K562 (cell line): ENCODE results near the gene GPR25. TPM values are rescaled to one million over a fixed set of nuclear protein-coding genes. Genes with fewer than 3 reads are reported as not detected.
A peak's percentile ranks its signal among the peaks of the same experiment; 100 is the strongest.

Experiments used
- ARID1B ChIP-seq: fragments of 450-650 bp; IDR thresholded peaks from 2 replicates; pipeline ENCODE4 v1.6.1; 2016; ENCODE audit warnings: antibody characterized with exemption, mild to moderate bottlenecking, inconsistent platforms
- CBFA2T2 ChIP-seq: fragments of 450-650 bp; conservative IDR thresholded peaks from 2 replicates; pipeline ENCODE4 v1.6.1; 2017; ENCODE audit warnings: mild to moderate bottlenecking
- CTBP1 ChIP-seq: fragments of 450-650 bp; IDR thresholded peaks from 2 replicates; pipeline ENCODE4 v1.6.1; 2016; ENCODE audit warnings: borderline replicate concordance
- DIDO1 ChIP-seq: fragments of 450-650 bp; IDR thresholded peaks from 2 replicates; pipeline ENCODE4 v1.6.1; 2016; ENCODE audit warnings: low read depth, missing biosample characterization, missing genetic modification characterization
- ESRRA ChIP-seq: fragments of 450-650 bp; IDR thresholded peaks from 2 replicates; pipeline ENCODE4 v1.6.1; 2014; ENCODE audit warnings: low read depth, mild to moderate bottlenecking, moderate library complexity, borderline replicate concordance
- FOSL1 ChIP-seq: fragments of 200-800 bp; sonication (Bioruptor generic); conservative IDR thresholded peaks from 2 replicates; pipeline ENCODE4 v1.6.1; 2016; ENCODE audit warnings: missing genetic modification characterization, missing compliant biosample characterization
- FOXP4 ChIP-seq: sonication (generic); formaldehyde crosslinking; IDR thresholded peaks from 2 replicates; pipeline ENCODE4 v1.8.0; 2022; ENCODE audit warnings: mild to moderate bottlenecking, missing genetic modification reagents, borderline replicate concordance
- GATAD2A ChIP-seq: fragments of 450-650 bp; IDR thresholded peaks from 2 replicates; pipeline ENCODE4 v1.6.1; 2017
- GMEB1 ChIP-seq: fragments of 250-450 bp; sonication (Bioruptor Pico); IDR thresholded peaks from 2 replicates; pipeline ENCODE4 v1.4.0; 2020; ENCODE audit warnings: mild to moderate bottlenecking
- HBP1 ChIP-seq: fragments of 450-650 bp; formaldehyde crosslinking; IDR thresholded peaks from 2 replicates; pipeline ENCODE4 v1.4.0; 2022; ENCODE audit warnings: missing genetic modification characterization
- HSF4 ChIP-seq: fragments of 250-450 bp; sonication (Bioruptor Pico); IDR thresholded peaks from 2 replicates; pipeline ENCODE4 v2.1.2; 2022; ENCODE audit warnings: mild to moderate bottlenecking, moderate library complexity, borderline replicate concordance
- ID3 ChIP-seq, 2 experiments: fragments of 250-450 bp in 1 of 2; fragments of 450-650 bp in 1 of 2; sonication (Bioruptor Pico) in 1 of 2; IDR thresholded peaks; 2 replicates each; pipeline versions ENCODE4 v1.6.1 to v1.8.0; 2016 to 2021; ENCODE audit warnings: mild to moderate bottlenecking in 2 of 2, moderate library complexity in 2 of 2, missing compliant biosample characterization in 1 of 2, missing genetic modification characterization in 1 of 2
- MAFF ChIP-seq: IDR thresholded peaks from 2 replicates; pipeline ENCODE4 v1.6.1; 2012; ENCODE audit warnings: low read length, improper control_type of control experiment
- MTA1 ChIP-seq: fragments of 450-650 bp; IDR thresholded peaks from 2 replicates; pipeline ENCODE4 v1.6.1; 2017; ENCODE audit warnings: borderline replicate concordance
- NR2C1 ChIP-seq, 2 experiments: fragments of 450-650 bp; IDR thresholded peaks; 2 replicates each; pipeline ENCODE4 v1.6.1; 2017; ENCODE audit warnings: mild to moderate bottlenecking in 2 of 2, antibody characterized with exemption in 1 of 2, inconsistent platforms in 1 of 2, missing compliant biosample characterization in 1 of 2, missing genetic modification characterization in 1 of 2
- OTX1 ChIP-seq: fragments of 450-650 bp; formaldehyde crosslinking; IDR thresholded peaks from 2 replicates; pipeline ENCODE4 v1.4.0; 2022; ENCODE audit warnings: mild to moderate bottlenecking
- POLR2A ChIP-seq: fragments of 450-650 bp; conservative IDR thresholded peaks from 2 replicates; pipeline ENCODE4 v1.6.1; 2016
- PTRF ChIP-seq: fragments of 450-650 bp; IDR thresholded peaks from 2 replicates; pipeline ENCODE4 v1.6.1; 2016; ENCODE audit warnings: mild to moderate bottlenecking, missing genetic modification characterization, missing compliant biosample characterization
- PYGO2 ChIP-seq: fragments of 450-650 bp; IDR thresholded peaks from 2 replicates; pipeline ENCODE4 v1.6.1; 2016; ENCODE audit warnings: mild to moderate bottlenecking, missing genetic modification characterization, moderate library complexity, missing compliant biosample characterization
- SMAD4 ChIP-seq: fragments of 250-450 bp; sonication (Bioruptor Pico); conservative IDR thresholded peaks from 2 replicates; pipeline ENCODE4 v1.8.0; 2021; ENCODE audit warnings: inconsistent platforms, mild to moderate bottlenecking, moderate library complexity
- TAF7 ChIP-seq: fragments of 450-650 bp; IDR thresholded peaks from 2 replicates; pipeline ENCODE4 v1.6.1; 2016; ENCODE audit warnings: missing genetic modification characterization, missing compliant biosample characterization
- ZNF121 ChIP-seq: sonication (generic); formaldehyde crosslinking; conservative IDR thresholded peaks from 2 replicates; pipeline ENCODE4 v1.8.0; 2022; ENCODE audit warnings: missing genetic modification reagents
- ZNF584 ChIP-seq: fragments of 200-800 bp; sonication (Bioruptor generic); IDR thresholded peaks from 2 replicates; pipeline ENCODE4 v1.6.1; 2016; ENCODE audit warnings: low read depth, mild to moderate bottlenecking, missing genetic modification characterization, missing compliant biosample characterization
- ZNF589 ChIP-seq: fragments of 200-800 bp; sonication (Bioruptor generic); IDR thresholded peaks from 2 replicates; pipeline ENCODE4 v1.6.1; 2016; ENCODE audit warnings: low read depth, missing genetic modification characterization, missing compliant biosample characterization
- ZNF644 ChIP-seq: fragments of 200-800 bp; sonication (Bioruptor generic); IDR thresholded peaks from 2 replicates; pipeline ENCODE4 v1.6.1; 2016; ENCODE audit warnings: low read depth, missing genetic modification characterization, missing compliant biosample characterization
- polyA plus RNA-seq, 8 experiments: library from polyadenylated mRNA; depleted of rRNA in 4 of 8; stranded (reverse) in 5 of 8; unstranded in 3 of 8; fragments of >200 nt; fragmentation: Nextera tagmentation in 2 of 8; fragmentation: Illumina TruSeq in 1 of 8; extraction: Ambion mirVana in 2 of 8; extraction: Trizol in 1 of 8; gene quantifications; 2 replicates each; pipeline versions ENCODE4 v1.2.1 to v1.2.3, GENCODE V29; 2011 to 2014; ENCODE audit warnings: inconsistent platforms in 1 of 8, missing spikeins in 1 of 8
- total RNA-seq, 7 experiments: library from RNA; depleted of rRNA in 6 of 7; stranded (reverse); fragments of >200 nt in 6 of 7; fragmentation: Illumina TruSeq in 2 of 7; extraction: Trizol in 2 of 7; gene quantifications; 2 replicates each; pipeline versions ENCODE4 v1.2.1 to v1.2.3, GENCODE V29; 2011 to 2021; ENCODE audit warnings: low replicate concordance in 1 of 7

GPR25 gene
- total and polyA plus RNA-seq, 9 of the 15 experiments (the other 6 are each of a cell fraction or from before 2014, with no cell fraction given), result not detected

GRCh38 chr1:200886594-200886993, 13.8 kb downstream of the GPR25 start (continued):
- TF ChIP-seq ARID1B, result peak; percentile 59
- no peak for TF ChIP-seq ZNF121 (CRISPR knock-in tag)
- no peak for TF ChIP-seq NR2C1 (IDR thresholded peaks at IDR 0.05)
- peak; percentile 90 for TF ChIP-seq NR2C1 (tag; IDR thresholded peaks at IDR 0.05)
- peak; percentile 75; the same call in 1 of the 2 replicates for TF ChIP-seq PYGO2 (tag)
- no peak for TF ChIP-seq MAFF
- TF ChIP-seq SMAD4, result peak; percentile 83
- TF ChIP-seq ZNF584 (CRISPR knock-in tag), result peak; percentile 81
- TF ChIP-seq HSF4 (CRISPR knock-in tag), result peak; percentile 30; the same call in 1 of the 2 replicates
- peak; percentile 19; the same call in 1 of the 2 replicates for TF ChIP-seq CBFA2T2
- no peak for TF ChIP-seq ID3 (CRISPR knock-in tag; IDR thresholded peaks at IDR 0.05)
- peak; percentile 98 for TF ChIP-seq ID3 (tag; IDR thresholded peaks at IDR 0.05)
- no peak for TF ChIP-seq CTBP1
- TF ChIP-seq FOSL1 (tag), result no peak
- no peak for TF ChIP-seq POLR2A
- TF ChIP-seq FOXP4 (CRISPR knock-in tag), result no peak
- peak; percentile 80 for TF ChIP-seq DIDO1
- TF ChIP-seq MTA1, result no peak
- peak; percentile 53 for TF ChIP-seq GMEB1
- peak; percentile 88 for TF ChIP-seq ZNF589 (CRISPR knock-in tag)
- TF ChIP-seq PTRF, result peak; percentile 78
- peak; percentile 88; the same call in 1 of the 2 replicates for TF ChIP-seq ZNF644 (tag)
- 0 out of 2 replicates have a peak, but pooled peaks have one; percentile 40 for TF ChIP-seq HBP1 (CRISPR knock-in tag)
- 0 out of 2 replicates have a peak, but pooled peaks have one; percentile 42 for TF ChIP-seq TAF7
- no peak for TF ChIP-seq GATAD2A
- TF ChIP-seq OTX1 (CRISPR knock-in tag), result 0 out of 2 replicates have a peak, but pooled peaks have one; percentile 27
- no peak for TF ChIP-seq ESRRA
